ENCODE results near the gene MUC6.
"Not testable (repeated sequence)": the region's sequence is repeated elsewhere in the genome, so short reads cannot be mapped to it uniquely, and the experiment has no call there.

Gene MUC6

DNA sequence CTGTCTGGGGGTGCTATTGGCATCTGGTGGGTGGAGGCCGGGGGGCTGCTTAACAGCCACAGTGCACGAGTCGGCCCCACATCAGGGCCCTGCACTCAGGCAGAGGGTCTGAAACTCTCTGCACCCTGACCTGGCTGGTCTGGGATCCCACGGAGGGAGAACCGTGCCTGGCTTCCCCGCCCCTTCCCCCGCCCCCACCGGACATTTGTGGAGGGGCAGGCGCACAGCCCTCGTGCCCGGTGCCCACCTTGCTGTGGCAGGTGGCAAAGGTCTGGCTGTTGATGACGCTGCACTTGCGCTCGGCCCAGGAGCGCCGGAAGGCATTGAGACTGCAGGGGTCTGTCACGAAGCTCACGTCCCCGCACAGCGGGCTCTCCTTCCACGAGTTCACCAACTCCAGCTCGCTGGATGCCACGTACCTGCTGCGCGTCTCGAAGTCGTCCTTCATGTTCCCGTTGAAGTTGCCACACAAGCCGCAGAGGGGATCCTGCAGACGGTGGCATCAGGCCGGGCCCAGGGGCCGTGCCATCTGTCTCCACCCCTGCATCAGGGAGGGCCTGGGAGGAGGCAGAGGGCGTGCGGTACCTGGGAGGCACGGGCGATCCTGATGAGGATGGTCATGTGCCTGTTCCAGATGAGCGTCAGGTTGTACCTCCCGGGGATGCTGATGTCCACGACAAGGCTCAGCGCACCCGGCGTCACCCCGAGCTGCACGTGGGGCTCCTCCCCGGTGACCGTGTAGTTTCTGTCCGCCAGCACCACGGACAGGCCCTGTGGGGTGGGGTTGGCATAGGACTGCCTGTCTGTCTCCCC lies 11.7 kb downstream of the MUC6 start:
- DNase-seq (ENCODE audit: low read depth in 3 of 3): no peak

DNA sequence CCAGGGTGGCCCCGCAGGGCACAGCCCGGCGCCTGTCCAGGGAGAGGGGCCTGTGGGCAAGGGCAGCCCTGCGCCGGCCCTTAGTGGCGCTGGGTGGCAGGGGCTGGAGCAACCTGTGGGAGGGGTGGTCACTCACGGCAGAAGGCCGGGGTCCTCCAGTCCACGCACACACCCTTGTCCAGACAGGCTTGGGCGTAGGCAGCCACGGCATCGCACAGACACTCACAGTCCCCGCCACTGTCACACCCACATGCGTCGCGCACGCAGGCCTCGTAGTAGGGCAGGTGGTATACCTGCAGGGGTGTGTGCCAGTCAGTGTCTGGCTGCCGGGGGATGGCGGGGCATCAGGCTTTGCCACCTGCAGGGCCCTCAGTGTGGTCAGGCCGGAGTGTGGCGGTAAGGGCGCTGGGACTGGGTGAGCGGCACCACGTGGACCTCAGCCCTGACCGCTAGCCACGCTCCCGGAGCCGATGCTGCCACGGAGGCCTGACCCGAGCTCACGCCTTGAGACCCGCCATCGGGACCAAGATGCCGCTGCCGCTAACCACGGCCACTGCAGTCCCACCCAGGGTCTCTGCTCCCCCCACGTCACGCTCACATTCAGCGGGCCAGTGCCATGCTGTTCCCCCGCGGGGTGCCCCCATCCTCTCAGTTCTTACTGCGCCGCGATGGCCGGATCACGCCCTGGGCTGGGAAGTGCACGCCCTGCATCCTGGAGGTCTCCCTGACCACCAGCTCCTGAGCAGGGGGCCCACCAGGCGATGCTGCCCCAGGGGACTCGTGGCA lies 12.5 kb downstream of the MUC6 start:
- no peak for DNase-seq (ENCODE audit: low read depth in 3 of 3)

GRCh38 chr11:1022908-1023810 lies 13.4 kb downstream of the MUC6 start:
- DNase-seq (ENCODE audit: low read depth in 3 of 3): no peak

GRCh38 chr11:1022411-1022810 lies 14.1 kb downstream of the MUC6 start:
- no peak for DNase-seq (ENCODE audit: low read depth in 3 of 3)

GRCh38 chr11:1020211-1020905 lies 16.2 kb downstream of the MUC6 start:
- DNase-seq (ENCODE audit: low read depth in 3 of 3): no peak

DNA sequence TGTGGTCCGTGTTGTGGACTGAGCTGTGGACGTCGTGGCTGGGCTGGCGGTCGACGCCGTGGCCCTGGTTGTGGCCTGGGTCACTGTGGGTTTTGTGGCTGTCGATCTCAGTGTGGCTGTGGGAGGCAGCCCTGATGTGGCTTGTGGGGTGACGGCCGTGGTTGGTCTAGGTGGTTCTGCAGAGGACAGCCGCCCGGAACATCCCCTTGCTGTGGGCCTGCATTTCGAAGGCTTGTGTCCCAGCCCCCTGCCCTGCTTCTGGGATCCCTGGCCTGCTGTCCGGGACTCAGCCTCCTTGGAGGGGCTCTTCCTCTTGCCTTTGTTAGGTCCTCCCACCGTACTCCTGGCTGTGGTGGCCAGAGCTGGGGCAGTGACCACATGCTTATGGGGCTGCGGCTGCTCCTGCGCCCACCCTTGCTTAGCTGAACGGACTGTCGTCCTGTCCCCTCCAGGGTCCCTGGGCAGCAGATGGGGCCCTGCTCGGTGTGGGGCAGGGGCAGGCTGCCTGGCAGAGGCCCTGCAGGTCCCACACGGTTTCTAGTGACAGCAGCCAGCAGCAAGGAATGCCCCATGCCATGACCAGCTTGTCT lies 17.1 kb downstream of the MUC6 start:
- DNase-seq (ENCODE audit: low read depth in 3 of 3): no peak

- DNase-seq (ENCODE audit: low read depth in 3 of 3): no peak
These were observed 18.4 kb downstream of the MUC6 start for GRCh38 chr11:1018091-1018490.

DNA sequence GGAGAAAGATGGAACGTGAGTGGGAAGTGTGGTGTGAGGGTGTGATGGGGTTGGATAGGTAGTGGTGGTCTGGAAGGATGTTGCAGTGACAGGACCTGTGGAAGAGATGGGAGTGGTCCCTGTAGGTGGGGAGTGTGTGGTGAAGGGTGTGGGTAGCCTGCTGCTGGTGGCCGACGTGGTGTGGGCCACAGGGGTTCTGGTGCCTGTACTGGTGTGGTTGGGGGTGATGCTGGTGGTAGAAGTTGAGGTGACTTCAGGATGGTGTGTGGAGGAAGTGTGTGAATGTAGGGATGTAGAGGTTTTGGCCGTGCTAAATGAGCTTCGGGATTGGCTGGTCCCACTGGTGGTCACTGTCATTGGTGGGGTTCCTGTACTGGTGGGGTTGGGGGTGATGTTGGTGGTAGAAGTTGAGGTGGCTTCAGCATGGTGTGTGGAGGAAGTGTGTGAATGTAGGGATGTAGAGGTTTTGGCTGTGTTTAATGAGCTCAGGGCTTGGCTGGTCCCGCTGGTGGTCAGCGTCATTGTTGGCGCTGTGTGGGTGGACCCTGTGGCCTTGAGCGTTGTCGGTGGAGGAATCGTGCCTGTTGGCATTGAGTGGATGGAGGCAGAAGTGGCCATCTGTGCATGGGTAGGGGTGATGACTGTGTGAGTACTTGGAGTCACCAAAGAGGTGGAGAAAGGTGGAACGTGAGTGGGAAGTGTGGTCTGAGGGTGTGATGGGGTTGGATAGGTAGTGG lies 19.1 kb downstream of the MUC6 start:
- no peak for DNase-seq (ENCODE audit: low read depth in 3 of 3)

DNA sequence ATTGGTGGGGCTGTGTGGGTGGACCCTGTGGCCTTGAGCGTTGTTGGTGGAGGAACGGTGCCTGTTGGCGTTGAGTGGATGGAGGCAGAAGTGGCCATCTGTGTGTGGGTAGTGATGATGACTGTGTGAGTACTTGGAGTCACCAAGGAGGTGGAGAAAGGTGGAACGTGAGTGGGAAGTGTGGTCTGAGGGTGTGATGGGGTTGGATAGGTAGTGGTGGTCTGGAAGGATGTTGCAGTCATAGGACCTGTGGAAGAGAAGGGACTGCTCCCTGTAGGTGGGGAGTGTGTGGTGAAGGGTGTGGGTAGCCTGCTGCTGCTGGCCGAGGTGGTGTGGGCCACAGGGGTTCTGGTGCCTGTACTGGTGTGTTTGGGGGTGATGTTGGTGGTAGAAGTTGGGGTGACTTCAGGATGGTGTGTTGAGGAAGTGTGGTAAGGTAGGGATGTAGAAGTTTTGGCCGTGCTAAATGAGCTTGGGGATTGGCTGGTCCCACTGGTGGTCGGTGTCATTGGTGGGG lies 19.9 kb downstream of the MUC6 start:
- not testable (repeated sequence) for DNase-seq (ENCODE audit: low read depth in 3 of 3)

- no peak for DNase-seq (ENCODE audit: low read depth in 3 of 3)
These were observed 20.5 kb downstream of the MUC6 start for GRCh38 chr11:1015826-1016545.

DNA sequence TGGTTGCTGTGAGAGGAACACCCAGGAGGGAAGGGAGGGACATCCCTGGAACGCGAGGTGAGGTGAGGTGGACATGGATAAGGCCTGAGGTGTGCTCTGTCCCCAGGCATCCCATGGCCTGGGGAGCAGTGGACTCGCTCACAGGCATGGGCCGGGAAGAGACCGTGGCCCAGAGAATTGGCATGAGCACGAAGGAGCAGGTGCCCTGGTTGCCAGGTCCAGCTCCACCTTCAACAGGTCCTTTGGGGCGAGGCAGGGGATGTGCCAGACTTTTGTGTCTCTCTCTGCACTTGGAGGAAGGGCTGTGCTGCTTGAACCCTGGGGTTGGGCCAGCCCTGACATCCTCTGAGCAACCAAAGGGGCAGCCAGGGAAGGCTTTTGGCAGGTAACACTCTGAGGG lies 21.5 kb downstream of the MUC6 start:
- no peak for DNase-seq (ENCODE audit: low read depth in 3 of 3)

DNA sequence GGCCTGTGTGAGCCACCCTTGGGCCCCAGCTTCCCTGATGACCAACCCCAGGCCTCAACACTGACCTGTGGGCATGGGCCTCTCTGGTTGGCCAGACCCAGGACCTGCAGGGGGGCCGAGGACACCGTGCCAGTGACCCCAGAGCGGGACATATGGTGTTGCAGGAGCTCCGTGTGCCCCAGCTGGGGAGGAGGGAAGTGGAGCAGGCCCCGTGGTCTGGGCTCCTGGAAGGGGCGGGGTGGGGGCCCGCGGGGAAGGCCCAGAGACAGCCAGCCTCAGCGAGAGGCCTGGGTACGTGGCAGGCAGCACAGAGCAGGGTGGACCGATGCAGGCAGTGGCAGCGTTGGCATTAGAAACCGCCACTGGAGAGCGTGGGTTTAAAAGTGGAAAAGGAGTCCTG lies 22.2 kb downstream of the MUC6 start:
- no peak for DNase-seq (ENCODE audit: low read depth in 3 of 3)

GRCh38 chr11:1013631-1013935 lies 22.9 kb downstream of the MUC6 start:
- no peak for DNase-seq (ENCODE audit: low read depth in 3 of 3)

DNA sequence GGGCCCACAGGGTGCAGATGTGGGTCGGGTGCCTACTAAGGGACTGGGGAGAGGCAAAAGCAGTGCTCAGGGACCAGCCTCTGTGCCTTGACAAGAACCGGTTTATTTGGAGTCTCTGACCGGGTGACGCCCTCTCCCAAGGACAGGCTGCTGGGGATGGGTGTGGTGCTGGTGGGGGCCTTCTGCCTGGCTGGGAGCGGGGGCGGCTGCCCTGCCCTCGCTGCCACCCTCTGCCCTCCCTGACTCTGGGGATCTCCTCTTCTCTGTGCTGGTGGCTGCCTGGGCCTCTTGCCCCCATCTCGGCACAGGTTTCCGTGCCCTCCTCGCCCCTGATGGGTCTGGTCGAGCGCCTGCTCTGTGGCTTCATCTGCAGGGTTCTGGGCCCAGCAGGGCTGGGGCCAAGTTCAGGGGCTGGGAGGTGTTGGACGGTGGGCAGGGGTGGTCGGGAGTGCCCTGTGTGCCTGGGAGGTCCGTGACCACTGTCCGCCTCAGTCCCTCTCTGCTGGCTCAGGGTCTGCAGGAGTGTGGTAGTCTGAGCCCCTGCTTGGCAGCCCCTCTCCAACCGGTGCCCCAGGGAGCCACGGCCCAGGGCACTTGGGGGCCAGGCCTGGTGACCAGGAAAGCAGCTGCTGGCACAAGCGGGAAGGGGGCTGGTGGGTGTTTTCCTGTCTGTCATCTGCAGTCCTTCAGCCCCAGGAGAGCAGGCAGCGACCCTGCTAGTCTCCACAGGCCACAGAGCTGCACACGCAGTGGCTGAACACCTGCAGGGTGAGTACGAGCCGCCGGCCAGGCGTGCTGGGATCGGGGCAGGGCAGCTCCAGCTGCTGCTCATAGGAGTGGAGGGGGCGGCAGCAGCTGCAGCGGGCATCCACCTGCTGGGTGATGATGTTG lies 23.5 kb downstream of the MUC6 start:
- no peak for DNase-seq (ENCODE audit: low read depth in 3 of 3)

- no peak for DNase-seq (ENCODE audit: low read depth in 3 of 3)
These were observed 24.2 kb downstream of the MUC6 start for GRCh38 chr11:1012291-1012690.

DNA sequence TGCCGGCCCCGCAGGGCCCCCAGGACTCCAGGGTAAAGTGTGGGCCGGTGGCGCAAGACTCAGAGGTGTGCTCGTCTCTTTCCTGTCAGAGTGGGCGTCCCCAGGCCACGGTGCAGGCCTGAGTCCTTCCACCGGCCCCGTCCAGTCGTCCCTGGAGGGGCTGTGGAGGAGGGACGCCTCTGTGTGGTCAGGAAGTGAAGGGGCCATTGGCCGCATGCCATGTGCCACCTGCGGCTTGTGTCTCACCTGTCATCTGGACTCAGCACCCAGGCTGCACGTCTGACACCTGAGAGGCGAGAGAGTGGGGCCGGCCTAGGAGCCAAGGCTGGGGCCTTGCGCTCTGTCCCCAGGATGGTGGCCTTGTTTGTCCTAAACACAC lies 25.2 kb downstream of the MUC6 start:
- no peak for DNase-seq (ENCODE audit: low read depth in 3 of 3)

- no peak for DNase-seq (ENCODE audit: low read depth in 3 of 3)
These were observed 25.8 kb downstream of the MUC6 start for GRCh38 chr11:1010551-1011319.

GRCh38 chr11:1009991-1010390 lies 26.5 kb downstream of the MUC6 start:
- DNase-seq (ENCODE audit: low read depth in 3 of 3): no peak
